ENCODE measurements around the gene FAM53B.

FAM53B gene

DNA sequence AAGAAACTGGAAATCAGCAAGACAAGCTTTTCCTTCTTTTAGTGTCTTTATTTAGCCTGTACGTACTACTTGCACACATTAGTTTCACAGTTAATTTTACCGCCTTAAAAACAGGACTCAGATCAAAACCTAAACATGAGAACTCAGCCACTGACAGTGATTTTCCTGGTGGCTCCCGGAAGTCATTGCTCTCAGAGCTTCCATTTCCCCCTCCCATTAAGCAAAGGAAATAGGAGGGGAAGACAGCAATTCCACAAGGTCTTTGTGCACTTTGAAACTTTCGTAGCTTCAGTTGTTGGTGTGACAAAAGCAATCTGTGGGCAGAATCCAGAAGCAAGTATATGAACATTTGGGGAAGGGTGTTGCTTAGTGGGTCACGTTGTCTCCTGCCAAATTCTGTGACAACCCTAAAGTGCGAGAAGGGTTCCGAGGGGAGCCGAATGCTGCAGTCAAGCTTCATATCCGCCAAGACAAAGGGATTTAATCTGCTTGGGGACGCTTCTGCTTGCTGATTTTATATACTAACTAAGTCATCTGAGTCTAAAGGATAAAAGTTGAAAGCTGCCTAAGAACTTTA lies 30.4 kb downstream of the FAM53B start:
- Histone ChIP-seq H3K79me1 (replicated peaks; ENCODE audit: low read length, poor library complexity, severe bottlenecking) (peaks cover 46% of the 10 kb centered on the region), H2BK12ac (ENCODE audit: low read length in 2 of 2) (no peak overlapping the region), H3K36me3 (ENCODE audit: control insufficient read depth in 1 of 2, insufficient read depth in 2 of 2, low read depth in 1 of 2, low read length in 2 of 2) (peaks cover 0 to 20% of the 10 kb centered on the region in 2 experiments), H3K4ac (ENCODE audit: low read depth in 1 of 2, low read length in 2 of 2) (no peak overlapping the region), H3K4me1 (ENCODE audit: control insufficient read depth, insufficient read depth, low read depth, low read length) (peaks cover 11% of the 10 kb centered on the region), H3K4me3 (ENCODE audit: insufficient read depth in 1 of 2, low read depth in 1 of 2, low read length in 2 of 2) (no peak overlapping the region), H2AK5ac (ENCODE audit: low read length, severe bottlenecking) (no peak overlapping the region), H3K27me3 (ENCODE audit: control insufficient read depth in 1 of 2, insufficient read depth in 1 of 2, low read length in 2 of 2) (no peaks in the 10 kb centered on the region), H2BK15ac (ENCODE audit: low read depth, poor library complexity, severe bottlenecking) (no peak overlapping the region), H3K27ac (ENCODE audit: low read length, poor library complexity, severe bottlenecking) (no peak overlapping the region), H2BK120ac (ENCODE audit: low read depth, low read length) (no peak overlapping the region), H3K18ac (ENCODE audit: low read depth in 1 of 2, low read length in 2 of 2) (no peak overlapping the region), H3K9me3 (ENCODE audit: control insufficient read depth, low read length) (no peaks in the 10 kb centered on the region), H4K91ac (ENCODE audit: low read length) (no peak overlapping the region), H2BK5ac (ENCODE audit: low read depth, low read length, poor library complexity, severe bottlenecking) (no peak overlapping the region), H4K8ac (ENCODE audit: low read length) (no peak overlapping the region), H2AFZ (ENCODE audit: low read depth, low read length) (no peak overlapping the region), H3K4me2 (ENCODE audit: low read length, poor library complexity, severe bottlenecking) (no peak overlapping the region), H3K9ac (ENCODE audit: low read length) (no peak overlapping the region), H3K23ac (ENCODE audit: low read length in 2 of 2) (no peak overlapping the region), H3K14ac (ENCODE audit: low read length in 2 of 2) (no peak overlapping the region)
- no peak for DNase-seq
- 81% methylated on average over 6 of the region's 10 CpGs for WGBS

GRCh38 chr10:124712704-124713407 lies 31.3 kb downstream of the FAM53B start:
- no peak overlapping the region for H2BK5ac ChIP-seq (ENCODE audit: low read depth, low read length, poor library complexity, severe bottlenecking)
- H3K4me1 ChIP-seq (ENCODE audit: control insufficient read depth, insufficient read depth, low read depth, low read length) = peaks cover 7% of the 10 kb centered on the region
- H3K9me3 ChIP-seq (ENCODE audit: control insufficient read depth, low read length) = no peaks in the 10 kb centered on the region
- H2AFZ ChIP-seq (ENCODE audit: low read depth, low read length) = no peak overlapping the region
- H3K23ac ChIP-seq (ENCODE audit: low read length in 2 of 2) = no peak overlapping the region
- H2BK12ac ChIP-seq (ENCODE audit: low read length in 2 of 2) = no peak overlapping the region
- peaks cover 46% of the 10 kb centered on the region for H3K79me1 ChIP-seq (replicated peaks; ENCODE audit: low read length, poor library complexity, severe bottlenecking)
- no peak overlapping the region for H2BK120ac ChIP-seq (ENCODE audit: low read depth, low read length)
- DNase-seq = no peak
- H3K4ac ChIP-seq (ENCODE audit: low read depth in 1 of 2, low read length in 2 of 2) = no peak overlapping the region
- H3K36me3 ChIP-seq (ENCODE audit: control insufficient read depth in 1 of 2, insufficient read depth in 2 of 2, low read depth in 1 of 2, low read length in 2 of 2) = peaks cover 0 to 16% of the 10 kb centered on the region in 2 experiments
- H3K9ac ChIP-seq (ENCODE audit: low read length) = no peak overlapping the region
- no peak overlapping the region for H2BK15ac ChIP-seq (ENCODE audit: low read depth, poor library complexity, severe bottlenecking)
- H4K8ac ChIP-seq (ENCODE audit: low read length) = no peak overlapping the region
- no peak overlapping the region for H3K14ac ChIP-seq (ENCODE audit: low read length in 2 of 2)
- H3K4me3 ChIP-seq (ENCODE audit: insufficient read depth in 1 of 2, low read depth in 1 of 2, low read length in 2 of 2) = no peak overlapping the region
- H2AK5ac ChIP-seq (ENCODE audit: low read length, severe bottlenecking) = no peak overlapping the region
- H3K18ac ChIP-seq (ENCODE audit: low read depth in 1 of 2, low read length in 2 of 2) = no peak overlapping the region
- no peak overlapping the region for H3K27ac ChIP-seq (ENCODE audit: low read length, poor library complexity, severe bottlenecking)
- 85% methylated on average over 5 of the region's 5 CpGs for WGBS
- H3K4me2 ChIP-seq (ENCODE audit: low read length, poor library complexity, severe bottlenecking) = no peak overlapping the region
- H4K91ac ChIP-seq (ENCODE audit: low read length) = no peak overlapping the region
- no peaks in the 10 kb centered on the region for H3K27me3 ChIP-seq (ENCODE audit: control insufficient read depth in 1 of 2, insufficient read depth in 1 of 2, low read length in 2 of 2)

DNA sequence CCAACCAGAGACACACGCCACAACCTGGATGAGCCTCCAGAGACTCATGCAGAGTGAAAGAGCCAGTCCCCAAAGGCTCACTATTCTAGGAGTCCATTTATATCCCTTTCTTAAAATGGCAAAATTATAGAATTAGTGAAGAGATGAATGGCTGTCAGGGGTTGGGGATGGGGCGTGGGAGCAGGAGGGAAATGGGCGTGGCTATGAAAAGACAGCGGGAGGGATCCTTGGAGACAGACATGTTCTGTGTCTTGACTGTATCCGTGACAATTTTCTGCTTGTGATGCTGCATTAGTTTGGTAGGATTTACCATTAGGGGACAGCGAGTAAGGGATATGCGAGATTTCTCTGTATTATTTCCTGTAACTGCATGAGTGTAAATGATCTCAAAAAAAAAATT lies 33.0 kb downstream of the FAM53B start:
- Histone ChIP-seq H2BK12ac (ENCODE audit: low read length in 2 of 2) (no peak overlapping the region), H3K9me3 (ENCODE audit: control insufficient read depth, low read length) (no peaks in the 10 kb centered on the region), H3K4me1 (ENCODE audit: control insufficient read depth, insufficient read depth, low read depth, low read length) (peaks cover 8% of the 10 kb centered on the region), H3K27ac (ENCODE audit: low read length, poor library complexity, severe bottlenecking) (no peak overlapping the region), H3K4me3 (ENCODE audit: insufficient read depth in 1 of 2, low read depth in 1 of 2, low read length in 2 of 2) (no peak overlapping the region), H3K18ac (ENCODE audit: low read depth in 1 of 2, low read length in 2 of 2) (no peak overlapping the region), H2BK120ac (ENCODE audit: low read depth, low read length) (no peak overlapping the region), H3K9ac (ENCODE audit: low read length) (no peak overlapping the region), H2BK5ac (ENCODE audit: low read depth, low read length, poor library complexity, severe bottlenecking) (no peak overlapping the region), H3K14ac (ENCODE audit: low read length in 2 of 2) (no peak overlapping the region), H3K4me2 (ENCODE audit: low read length, poor library complexity, severe bottlenecking) (no peak overlapping the region), H2BK15ac (ENCODE audit: low read depth, poor library complexity, severe bottlenecking) (no peak overlapping the region), H3K36me3 (ENCODE audit: control insufficient read depth in 1 of 2, insufficient read depth in 2 of 2, low read depth in 1 of 2, low read length in 2 of 2) (peaks cover 0 to 18% of the 10 kb centered on the region in 2 experiments), H3K27me3 (ENCODE audit: control insufficient read depth in 1 of 2, insufficient read depth in 1 of 2, low read length in 2 of 2) (no peaks in the 10 kb centered on the region), H2AK5ac (ENCODE audit: low read length, severe bottlenecking) (no peak overlapping the region), H2AFZ (ENCODE audit: low read depth, low read length) (no peak overlapping the region), H3K4ac (ENCODE audit: low read depth in 1 of 2, low read length in 2 of 2) (no peak overlapping the region), H4K91ac (ENCODE audit: low read length) (no peak overlapping the region), H3K23ac (ENCODE audit: low read length in 2 of 2) (no peak overlapping the region), H4K8ac (ENCODE audit: low read length) (no peak overlapping the region), H3K79me1 (replicated peaks; ENCODE audit: low read length, poor library complexity, severe bottlenecking) (peaks cover 41% of the 10 kb centered on the region)
- no peak for DNase-seq
- WGBS = 84% methylated on average over 4 of the region's 7 CpGs

GRCh38 chr10:124710266-124710881 lies 33.8 kb downstream of the FAM53B start:
- H4K91ac ChIP-seq (ENCODE audit: low read length) = peak overlapping the region; percentile 22
- no peak overlapping the region for H3K18ac ChIP-seq (ENCODE audit: low read depth in 1 of 2, low read length in 2 of 2)
- peaks cover 2 to 20% of the 10 kb centered on the region in 2 experiments for H3K36me3 ChIP-seq (ENCODE audit: control insufficient read depth in 1 of 2, insufficient read depth in 2 of 2, low read depth in 1 of 2, low read length in 2 of 2)
- H3K4me3 ChIP-seq (ENCODE audit: insufficient read depth in 1 of 2, low read depth in 1 of 2, low read length in 2 of 2) = no peak overlapping the region
- no peak overlapping the region for H2BK15ac ChIP-seq (ENCODE audit: low read depth, poor library complexity, severe bottlenecking)
- H2AFZ ChIP-seq (ENCODE audit: low read depth, low read length) = no peak overlapping the region
- H2AK5ac ChIP-seq (ENCODE audit: low read length, severe bottlenecking) = no peak overlapping the region
- H3K4me2 ChIP-seq (ENCODE audit: low read length, poor library complexity, severe bottlenecking) = no peak overlapping the region
- H3K14ac ChIP-seq (ENCODE audit: low read length in 2 of 2) = no peak overlapping the region
- no peaks in the 10 kb centered on the region for H3K9me3 ChIP-seq (ENCODE audit: control insufficient read depth, low read length)
- peak overlapping the region; percentile 9 to 28 for H3K4ac ChIP-seq (ENCODE audit: low read depth in 1 of 2, low read length in 2 of 2)
- no peak for DNase-seq
- H3K27ac ChIP-seq (ENCODE audit: low read length, poor library complexity, severe bottlenecking) = no peak overlapping the region
- no peaks in the 10 kb centered on the region for H3K27me3 ChIP-seq (ENCODE audit: control insufficient read depth in 1 of 2, insufficient read depth in 1 of 2, low read length in 2 of 2)
- no peak overlapping the region for H3K9ac ChIP-seq (ENCODE audit: low read length)
- no peak overlapping the region for H4K8ac ChIP-seq (ENCODE audit: low read length)
- H2BK12ac ChIP-seq (ENCODE audit: low read length in 2 of 2) = no peak overlapping the region
- no peak overlapping the region for H2BK5ac ChIP-seq (ENCODE audit: low read depth, low read length, poor library complexity, severe bottlenecking)
- WGBS = 88% methylated on average over 14 of the region's 14 CpGs
- H2BK120ac ChIP-seq (ENCODE audit: low read depth, low read length) = no peak overlapping the region
- H3K79me1 ChIP-seq (replicated peaks; ENCODE audit: low read length, poor library complexity, severe bottlenecking) = peaks cover 39% of the 10 kb centered on the region
- no peak overlapping the region for H3K23ac ChIP-seq (ENCODE audit: low read length in 2 of 2)
- peaks cover 8% of the 10 kb centered on the region for H3K4me1 ChIP-seq (ENCODE audit: control insufficient read depth, insufficient read depth, low read depth, low read length)
